AG09319 (cell line): Measurements from ENCODE around the gene DLGAP1.
A peak's percentile ranks its signal among the peaks of the same experiment; 100 is the strongest.

ENCODE experiments used
- DNase-seq: peaks from one replicate; pipeline ENCODE4 v3.0.0-alpha.2; 2010; ENCODE audit warnings: low read depth; ENCODE audit errors: extremely low read depth
- CTCF ChIP-seq: IDR thresholded peaks from 2 replicates; pipeline ENCODE4 v1.5.1; 2011; ENCODE audit warnings: low read depth, mild to moderate bottlenecking, inconsistent platforms, low read length, moderate library complexity

DLGAP1 gene

GRCh38 chr18:4144201-4144600 is 310.9 kb downstream of the DLGAP1 start:
- no peak for DNase-seq
- TF ChIP-seq CTCF, result no peak

GRCh38 chr18:4143585-4143984 is 311.5 kb downstream of the DLGAP1 start:
- no peak for TF ChIP-seq CTCF
- no peak for DNase-seq

- DNase-seq, result no peak
- no peak for TF ChIP-seq CTCF
These were observed 312.2 kb downstream of the DLGAP1 start for GRCh38 chr18:4142876-4143275.

GRCh38 chr18:4134700-4135099 is 320.4 kb downstream of the DLGAP1 start:
- TF ChIP-seq CTCF, result no peak
- no peak for DNase-seq

- TF ChIP-seq CTCF, result peak; percentile 8
- no peak for DNase-seq
These were observed 324.1 kb downstream of the DLGAP1 start for GRCh38 chr18:4130734-4131719.

GRCh38 chr18:4126939-4127338 is 328.2 kb downstream of the DLGAP1 start:
- no peak for DNase-seq
- no peak for TF ChIP-seq CTCF

GRCh38 chr18:4125627-4126230 is 329.4 kb downstream of the DLGAP1 start:
- TF ChIP-seq CTCF, result no peak
- DNase-seq, result no peak
